ENCODE data around the gene KDELR3.

The KDELR3 gene

GRCh38 chr22:38482662-38483308 lies 14.9 kb downstream of the KDELR3 start:
- DNase-seq (ENCODE audit: low read depth in 2 of 2), result no peak

GRCh38 chr22:38484244-38484643 lies 16.3 kb downstream of the KDELR3 start:
- DNase-seq (ENCODE audit: low read depth in 2 of 2), result no peak

- no peak for DNase-seq (ENCODE audit: low read depth in 2 of 2)
Observed at GRCh38 chr22:38485783-38486182, 17.9 kb downstream of the KDELR3 start.

GRCh38 chr22:38487946-38488345 lies 20.1 kb downstream of the KDELR3 start:
- DNase-seq (ENCODE audit: low read depth in 2 of 2), result no peak

GRCh38 chr22:38489142-38489541 lies 21.2 kb downstream of the KDELR3 start:
- DNase-seq (ENCODE audit: low read depth in 2 of 2), result no peak

GRCh38 chr22:38489561-38490145 lies 21.8 kb downstream of the KDELR3 start:
- no peak for DNase-seq (ENCODE audit: low read depth in 2 of 2)

- no peak for DNase-seq (ENCODE audit: low read depth in 2 of 2)
Observed at GRCh38 chr22:38490475-38490874, 22.6 kb downstream of the KDELR3 start.

- no peak for DNase-seq (ENCODE audit: low read depth in 2 of 2)
Observed at GRCh38 chr22:38490915-38491314, 23.0 kb downstream of the KDELR3 start.

- no peak for DNase-seq (ENCODE audit: low read depth in 2 of 2)
Observed at GRCh38 chr22:38491707-38492348, 23.9 kb downstream of the KDELR3 start.

- DNase-seq (ENCODE audit: low read depth in 2 of 2), result no peak
Observed at GRCh38 chr22:38494498-38494897, 26.6 kb downstream of the KDELR3 start.

- no peak for DNase-seq (ENCODE audit: low read depth in 2 of 2)
Observed at GRCh38 chr22:38494939-38495338, 27.0 kb downstream of the KDELR3 start.

GRCh38 chr22:38497869-38498268 lies 30.0 kb downstream of the KDELR3 start:
- no peak for DNase-seq (ENCODE audit: low read depth in 2 of 2)

- DNase-seq (ENCODE audit: low read depth in 2 of 2), result no peak
Observed at GRCh38 chr22:38501797-38502672, 34.1 kb downstream of the KDELR3 start.

GRCh38 chr22:38503021-38503420 lies 35.1 kb downstream of the KDELR3 start:
- no peak for DNase-seq (ENCODE audit: low read depth in 2 of 2)

GRCh38 chr22:38504731-38505540 lies 37.0 kb downstream of the KDELR3 start:
- peak; percentile 36 to 49 for DNase-seq (ENCODE audit: low read depth in 2 of 2)

- DNase-seq (ENCODE audit: low read depth in 2 of 2), result peak; percentile 38 to 41
Observed at GRCh38 chr22:38505541-38506117, 37.7 kb downstream of the KDELR3 start.

- DNase-seq (ENCODE audit: low read depth in 2 of 2), result peak; percentile 88
Observed at GRCh38 chr22:38506118-38506962, 38.4 kb downstream of the KDELR3 start, which contains the start of gene DDX17. Gene DDX17 (minus strand): TSS chr22:38506311.

- DNase-seq (ENCODE audit: low read depth in 2 of 2), result no peak
Observed at GRCh38 chr22:38510416-38510970, 42.6 kb downstream of the KDELR3 start.

- DNase-seq (ENCODE audit: low read depth in 2 of 2), result peak in 1 of 2 donors; percentile 7
Observed at GRCh38 chr22:38513063-38513462, 45.2 kb downstream of the KDELR3 start.

- no peak for DNase-seq (ENCODE audit: low read depth in 2 of 2)
Observed at GRCh38 chr22:38518620-38519019, 50.7 kb downstream of the KDELR3 start.
